ENCODE measurements around the gene NSG1. TPM values are rescaled to one million over a fixed set of nuclear protein-coding genes. Genes with fewer than 3 reads are reported as not detected.
A peak's percentile ranks its signal among the peaks of the same experiment; 100 is the strongest.
"Not testable (repeated sequence)": the region's sequence is repeated elsewhere in the genome, so short reads cannot be mapped to it uniquely, and the experiment has no call there.

The NSG1 gene
- total RNA-seq, 1 donor from 2014 or later = 1.0 TPM

- DNase-seq (ENCODE audit: low read depth) = no peak
Observed at GRCh38 chr4:4415806-4416805, 29.2 kb downstream of the NSG1 start.

GRCh38 chr4:4416981-4417380, 30.1 kb downstream of the NSG1 start:
- no peak for DNase-seq (ENCODE audit: low read depth)

DNA sequence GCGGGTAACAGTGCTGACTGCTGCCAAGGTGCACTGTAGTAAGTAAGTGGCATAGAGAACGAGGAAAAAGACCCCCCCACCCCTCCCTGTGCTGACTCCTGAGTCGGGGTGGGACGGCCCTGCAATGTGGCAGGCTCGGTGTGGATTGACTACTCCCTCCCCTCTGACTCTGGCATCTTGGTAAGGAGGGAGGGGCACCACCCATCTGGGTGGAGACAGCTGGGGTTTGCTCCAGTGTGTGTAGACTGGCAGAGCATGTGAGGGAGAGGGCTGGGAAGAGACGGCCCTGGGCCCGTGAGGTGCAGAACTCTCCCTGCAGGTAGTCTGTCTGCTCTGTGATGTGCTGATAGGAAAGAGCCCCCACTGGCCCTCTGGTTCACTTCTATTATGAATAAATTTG, 31.0 kb downstream of the NSG1 start:
- DNase-seq (ENCODE audit: low read depth) = no peak

DNA sequence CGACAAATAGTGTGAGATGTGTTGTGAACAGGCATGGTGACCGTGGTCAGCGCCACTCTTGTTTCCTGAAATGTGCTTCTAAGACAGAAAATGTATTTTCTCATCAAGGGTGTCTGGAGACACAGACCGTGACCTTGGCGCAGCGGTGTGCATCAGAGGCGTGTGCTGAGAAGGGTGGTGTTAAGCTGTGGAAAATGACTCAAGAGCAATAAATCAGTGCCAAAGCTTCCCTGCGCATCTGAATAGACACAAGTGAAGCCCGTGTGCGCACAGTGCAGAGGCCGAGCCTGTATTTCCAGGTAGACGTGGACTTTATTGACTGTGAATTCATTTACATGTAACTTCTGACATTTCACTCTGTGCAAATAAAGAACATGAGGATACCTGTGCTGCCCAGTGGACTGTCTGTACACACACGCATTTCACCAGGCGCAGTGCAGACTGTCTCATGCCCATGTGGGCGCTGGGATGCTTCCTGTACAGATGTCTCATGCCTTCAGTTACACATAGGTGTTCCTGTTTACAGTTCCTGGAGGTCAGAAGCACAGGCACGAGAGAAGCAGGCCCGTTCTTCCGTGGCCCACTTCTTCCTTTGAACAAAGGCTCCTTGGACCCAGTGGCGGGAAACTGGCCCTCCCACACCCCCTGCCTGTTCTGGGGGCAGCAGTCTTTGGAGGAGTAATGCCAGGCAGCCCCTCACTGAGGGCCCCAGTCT, 31.9 kb downstream of the NSG1 start:
- DNase-seq (ENCODE audit: low read depth) = no peak

- DNase-seq (ENCODE audit: low read depth) = no peak
Observed at GRCh38 chr4:4419896-4420295, 33.0 kb downstream of the NSG1 start.

DNA sequence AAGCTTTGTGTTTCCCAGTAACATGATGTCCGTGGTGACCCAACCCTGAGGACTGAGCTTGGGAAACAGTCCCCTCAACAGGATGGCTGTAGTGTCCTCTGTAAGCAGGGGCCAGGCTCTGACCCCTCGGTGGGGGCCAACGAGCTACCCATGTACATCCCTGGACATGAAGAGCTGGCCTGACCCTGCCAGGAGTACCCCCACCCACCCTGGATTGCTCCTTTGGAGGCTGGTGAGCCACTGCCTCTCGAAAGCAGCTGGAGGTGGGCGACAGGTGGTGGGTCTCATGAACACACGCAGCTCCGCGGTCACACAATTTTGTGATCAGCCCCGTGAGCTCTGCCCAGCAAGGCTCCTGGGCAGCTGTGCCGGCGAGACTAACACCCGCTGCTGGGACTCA, 33.5 kb downstream of the NSG1 start:
- DNase-seq (ENCODE audit: low read depth) = no peak

DNA sequence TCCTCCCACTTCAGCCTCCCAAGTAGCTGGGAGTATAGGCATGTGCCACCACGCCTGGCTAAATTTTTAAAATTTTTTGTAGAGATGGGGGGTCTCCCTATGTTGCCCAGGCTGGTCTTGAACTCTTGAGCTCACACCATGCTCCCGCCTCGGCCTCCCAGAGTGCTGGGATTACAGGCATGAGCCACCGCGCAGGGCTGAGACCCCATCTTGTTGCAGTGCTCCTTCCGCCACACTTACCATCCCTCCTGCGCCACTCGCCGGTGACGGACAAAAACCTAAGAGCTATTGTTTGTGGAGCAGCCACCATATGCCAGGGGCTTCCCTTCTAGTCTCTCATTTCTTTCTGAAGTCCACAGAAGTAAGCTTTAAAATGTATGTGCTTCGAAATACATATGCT, 34.5 kb downstream of the NSG1 start:
- no peak for DNase-seq (ENCODE audit: low read depth)

DNA sequence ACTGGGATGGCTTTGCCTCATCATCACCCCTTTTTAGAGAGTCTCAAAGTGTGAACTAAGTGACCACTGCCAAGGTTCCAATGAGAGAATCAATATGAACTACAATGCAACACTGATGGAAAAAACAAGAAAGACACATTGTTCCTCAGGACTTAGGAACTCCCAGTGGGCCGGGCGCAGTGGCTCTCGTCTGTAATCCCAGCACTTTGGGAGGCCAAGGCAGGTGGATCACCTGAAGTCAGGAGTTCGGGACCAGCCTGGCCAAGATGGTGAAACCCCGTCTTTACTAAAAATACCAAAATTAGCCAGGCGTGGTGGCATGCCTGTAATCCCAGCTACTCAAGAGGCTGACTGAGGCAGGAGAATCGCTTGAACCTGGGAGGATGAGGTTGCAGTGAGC, 35.2 kb downstream of the NSG1 start:
- not testable (repeated sequence) for DNase-seq (ENCODE audit: low read depth)

DNA sequence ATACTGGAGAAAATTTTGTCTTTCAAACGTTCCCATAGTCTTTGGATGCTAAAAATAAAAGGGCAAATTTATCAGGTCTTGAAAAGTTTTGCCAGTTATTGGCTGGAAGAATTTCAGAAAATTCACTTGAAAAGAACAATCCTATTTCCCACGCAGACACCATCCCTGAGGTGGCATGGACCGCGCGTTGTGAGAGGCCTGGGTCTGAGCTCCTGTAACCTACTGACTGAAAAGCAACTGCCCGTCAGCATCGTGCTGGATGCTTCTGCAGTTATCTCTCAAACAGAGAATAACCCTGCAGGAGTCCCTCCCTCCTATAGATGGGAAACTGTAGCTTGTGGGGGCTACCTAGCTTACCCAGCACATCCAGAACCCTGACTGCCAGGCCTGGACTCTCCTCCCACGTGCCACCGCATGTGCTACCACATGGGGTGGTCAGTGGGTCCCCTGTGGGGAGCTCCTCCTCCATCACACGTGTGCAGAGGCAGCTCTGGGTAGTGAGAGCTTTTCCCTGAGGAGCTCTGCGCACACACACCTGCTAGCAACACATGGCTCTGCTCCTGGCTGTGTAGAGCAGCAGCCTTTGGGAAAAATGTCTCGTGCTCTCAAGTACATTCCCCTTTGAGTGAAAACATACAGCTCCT, 36.1 kb downstream of the NSG1 start:
- DNase-seq (ENCODE audit: low read depth) = no peak

DNA sequence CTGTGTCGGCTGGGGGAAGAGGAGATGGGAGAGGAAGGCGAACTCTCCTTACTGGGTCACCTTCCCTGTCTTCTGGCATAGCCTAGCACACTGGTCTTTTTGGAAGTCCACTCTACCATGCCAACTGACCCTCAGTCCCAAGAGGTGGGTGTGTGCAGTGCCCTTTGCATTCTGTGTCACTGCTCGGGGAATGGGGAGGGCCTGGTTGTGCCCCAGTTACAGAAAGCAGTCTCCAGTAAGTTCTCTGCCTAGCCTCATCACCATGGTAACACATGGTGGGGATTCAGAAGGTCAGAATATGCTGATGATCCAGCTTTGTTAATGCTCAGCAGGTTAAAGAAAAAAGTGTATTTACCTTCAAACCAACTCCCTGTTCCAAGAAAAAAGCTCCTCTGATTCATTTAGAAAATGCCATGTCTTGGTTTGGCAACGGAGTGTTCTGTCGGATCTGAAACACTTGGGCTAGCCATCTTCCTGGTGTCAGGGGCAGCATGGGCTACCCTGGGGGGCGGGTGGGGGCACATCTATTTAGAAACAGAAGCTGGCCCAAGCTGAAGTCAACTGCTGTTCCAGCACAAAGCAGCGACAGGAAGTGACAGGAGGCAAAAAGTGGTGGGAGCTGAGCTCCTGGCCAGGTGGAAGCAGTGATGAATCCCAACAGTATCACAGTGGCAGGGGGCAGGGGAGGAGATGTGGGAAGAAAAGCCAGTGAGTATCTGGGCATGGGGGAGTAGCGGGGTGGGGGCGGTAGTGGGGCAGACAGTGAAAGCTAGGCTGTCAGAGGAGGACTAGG, 37.0 kb downstream of the NSG1 start:
- DNase-seq (ENCODE audit: low read depth) = no peak

DNA sequence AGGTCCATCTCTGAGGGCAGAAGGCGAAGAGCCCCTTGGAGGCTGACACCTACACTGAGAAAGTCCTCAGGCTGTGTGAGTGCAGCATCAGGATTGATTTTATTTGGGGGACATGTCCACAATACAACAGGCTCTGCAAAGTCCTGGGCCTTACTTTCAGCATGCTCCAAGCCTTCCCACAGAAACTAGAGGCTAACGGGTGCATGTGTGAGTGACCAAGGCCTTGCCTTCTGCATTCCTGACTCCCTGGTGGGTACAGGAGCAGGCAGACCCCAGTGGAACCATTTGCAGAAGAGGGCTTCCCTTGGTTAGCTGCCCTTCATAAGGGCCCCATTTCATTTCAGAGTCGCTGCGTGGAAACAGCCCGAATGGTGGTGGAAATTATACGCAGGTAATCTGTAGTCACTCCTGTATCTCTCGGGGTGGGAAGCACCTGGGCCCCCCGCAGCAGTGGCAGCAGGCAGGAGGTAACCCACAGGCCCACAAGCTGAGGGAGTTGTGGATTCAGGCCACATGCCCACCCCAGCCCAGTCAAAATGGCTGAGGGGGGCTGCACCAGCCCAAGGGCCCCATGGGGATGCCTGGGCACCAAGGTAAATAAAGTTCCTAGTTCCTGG, 37.7 kb downstream of the NSG1 start:
- DNase-seq (ENCODE audit: low read depth) = no peak

- DNase-seq (ENCODE audit: low read depth) = no peak
Observed at GRCh38 chr4:4425119-4425690, 38.3 kb downstream of the NSG1 start.

- no peak for DNase-seq (ENCODE audit: low read depth)
Observed at GRCh38 chr4:4425696-4426095, 38.8 kb downstream of the NSG1 start.

DNA sequence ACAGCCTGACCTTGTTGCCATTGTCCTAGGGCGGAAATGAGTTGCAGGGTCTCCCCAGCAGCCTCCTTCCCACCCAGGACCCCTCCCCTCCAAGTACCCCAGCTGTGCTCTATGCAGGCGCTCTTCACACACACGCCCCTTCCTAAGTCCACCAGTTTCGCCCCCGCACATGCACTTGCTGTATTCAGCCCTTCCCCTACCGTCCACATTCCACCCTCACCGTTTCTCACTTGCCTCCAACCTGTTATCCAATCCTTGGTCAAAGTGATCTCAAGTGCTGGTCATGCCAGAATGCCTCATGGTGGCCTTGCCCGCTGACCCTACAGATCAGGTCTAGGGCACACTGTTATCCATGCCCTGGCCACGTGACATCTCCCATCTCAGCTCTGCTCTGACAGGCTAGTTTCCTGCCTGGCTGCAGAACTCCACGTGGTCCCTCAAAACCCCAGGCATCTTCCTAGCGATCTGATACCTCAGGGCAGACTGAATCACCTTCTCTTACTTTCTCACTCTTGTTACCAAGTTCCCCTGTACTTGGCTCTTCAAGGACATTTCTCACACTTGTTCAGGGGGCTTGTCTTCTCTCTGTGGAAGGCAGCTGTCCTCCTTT, 39.7 kb downstream of the NSG1 start:
- no peak for DNase-seq (ENCODE audit: low read depth)

DNA sequence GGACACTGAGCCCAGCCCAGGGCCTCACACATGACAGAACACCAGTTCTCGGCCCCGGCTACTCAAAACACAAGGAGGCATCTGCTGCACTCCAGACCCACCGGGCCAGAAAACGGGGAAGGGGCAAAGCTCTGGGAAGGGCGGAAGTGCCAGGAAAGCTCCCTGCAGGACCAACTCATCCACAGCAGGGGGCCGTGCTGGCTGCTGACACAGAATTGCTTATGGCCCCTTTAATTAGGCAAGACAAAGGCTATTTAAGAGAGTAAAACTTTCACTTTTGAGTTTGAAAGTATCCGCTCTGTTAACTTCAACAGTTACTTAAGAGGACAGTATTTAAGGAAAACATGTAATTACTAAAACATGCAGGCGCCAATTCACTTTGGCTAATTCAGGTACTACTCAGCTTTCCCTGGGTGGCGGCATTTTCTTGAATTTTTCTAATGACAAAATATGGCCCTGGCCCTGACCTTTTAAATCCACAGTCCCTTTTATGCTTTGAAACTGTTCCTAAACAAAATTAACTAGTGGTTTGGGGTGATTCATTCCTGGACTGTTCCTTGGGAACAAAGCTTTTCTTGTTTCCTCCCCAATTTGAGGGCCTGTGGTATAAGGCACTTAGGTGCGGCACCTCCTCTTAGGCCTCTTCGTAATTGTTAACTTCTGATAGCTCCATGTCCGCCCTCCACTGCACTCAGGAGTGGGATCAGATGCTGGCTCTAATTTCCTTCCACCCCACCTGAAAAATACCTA, 40.4 kb downstream of the NSG1 start:
- peak; percentile 69 for DNase-seq (ENCODE audit: low read depth)

DNA sequence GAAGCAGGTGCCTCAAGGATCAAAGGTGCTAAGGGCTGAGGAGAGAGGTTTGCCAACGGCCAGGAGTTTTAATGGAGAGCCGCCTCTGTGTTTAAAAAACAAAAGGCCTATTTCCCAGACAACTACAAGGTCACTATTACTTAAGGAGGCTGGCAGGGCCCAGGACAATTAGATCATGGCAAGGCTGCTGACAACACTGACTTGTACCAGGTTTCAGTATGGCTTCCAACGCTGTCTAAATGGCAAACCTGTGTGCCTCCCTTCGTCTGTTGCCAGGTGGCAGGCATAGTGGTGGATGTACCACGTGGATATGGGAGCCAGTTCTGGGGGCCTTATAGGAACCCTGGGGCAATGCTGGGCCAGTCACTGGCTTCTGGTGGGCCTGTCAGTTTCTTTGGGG, 41.0 kb downstream of the NSG1 start:
- DNase-seq (ENCODE audit: low read depth) = no peak

DNA sequence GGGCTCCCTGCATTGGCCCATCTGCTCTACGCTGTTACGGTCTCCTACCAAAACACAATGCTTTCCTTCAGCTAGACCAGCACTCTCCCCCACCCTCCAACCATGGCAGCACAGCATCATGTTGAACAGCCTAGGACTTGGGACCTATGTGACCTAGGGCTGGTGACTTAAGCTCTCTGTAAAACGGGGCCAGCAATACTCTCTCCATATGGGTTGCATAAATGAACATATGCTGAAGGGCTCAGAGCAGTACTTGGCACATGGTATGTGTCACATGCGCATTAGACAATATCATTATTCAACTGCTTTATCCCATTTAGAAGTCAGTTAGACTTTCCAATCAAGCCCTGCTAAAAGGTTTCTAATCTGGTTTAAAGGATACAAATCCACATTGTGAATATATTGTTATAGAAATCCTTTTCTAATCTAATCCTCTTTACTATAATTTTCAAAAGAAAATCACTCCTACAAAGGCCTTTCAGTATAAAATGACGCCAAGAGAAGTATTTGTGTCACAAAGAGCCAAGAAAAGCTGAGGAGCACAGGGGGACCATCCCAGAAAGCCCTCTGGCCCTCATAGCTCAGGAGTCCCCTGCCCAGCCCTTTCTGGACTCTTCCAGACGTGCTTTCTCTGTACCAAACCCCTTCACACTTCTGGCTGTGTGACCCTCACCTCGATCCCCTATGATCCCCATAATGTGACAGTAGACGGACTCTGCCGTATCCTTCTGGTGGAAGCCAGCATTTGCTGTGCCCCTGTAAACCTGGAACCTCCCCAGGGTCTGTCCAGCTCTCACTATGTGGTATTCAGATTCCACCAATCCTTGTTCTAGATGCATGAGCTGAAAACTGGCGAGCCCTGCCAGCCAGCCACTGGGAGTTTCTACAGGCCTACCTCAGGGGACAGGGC, 42.3 kb downstream of the NSG1 start:
- no peak for DNase-seq (ENCODE audit: low read depth)

DNA sequence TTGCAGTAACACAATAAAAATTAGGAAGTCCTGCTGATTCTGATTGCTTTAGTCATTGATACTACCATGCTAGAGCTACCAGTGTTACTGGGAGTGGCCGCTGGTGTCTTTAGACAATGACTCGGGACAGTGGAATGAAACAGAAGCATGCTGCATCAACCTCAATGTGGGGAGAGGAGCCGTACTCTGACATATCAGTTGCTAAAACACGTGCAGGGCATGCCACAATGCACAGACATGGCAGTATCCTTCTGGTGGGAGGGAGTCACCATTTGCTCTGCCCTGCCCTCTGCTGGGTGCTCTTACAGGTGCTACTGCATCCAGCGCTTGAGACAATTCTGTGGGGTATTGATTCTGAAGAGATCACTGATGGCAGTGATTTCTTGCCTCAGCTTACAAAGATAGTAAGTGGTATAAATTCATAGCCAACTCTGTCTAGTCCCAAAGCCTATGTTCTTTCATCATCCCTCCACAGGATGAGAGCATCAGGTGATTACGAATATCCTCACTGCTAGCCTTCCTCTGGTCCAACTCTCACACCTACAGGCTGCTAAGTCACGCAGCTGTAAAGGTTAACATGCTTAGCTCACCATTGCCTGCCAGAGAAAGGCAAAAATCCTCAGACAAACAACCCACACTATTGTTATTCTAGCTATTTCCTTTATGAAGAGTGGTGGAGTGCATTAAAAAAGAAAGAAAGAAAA, 43.7 kb downstream of the NSG1 start:
- peak; percentile 70 for DNase-seq (ENCODE audit: low read depth)
